ENCODE data around the gene GMFB. TPM values are rescaled to one million over a fixed set of nuclear protein-coding genes. Genes with fewer than 3 reads are reported as not detected.

The GMFB gene
- total RNA-seq, 1 donor: 98.8 TPM

- Histone ChIP-seq H4K20me1 (ENCODE audit: insufficient read depth, low read length) (no peaks in the 10 kb centered on the region), H3K27ac (ENCODE audit: low read depth, low read length) (no peak overlapping the region), H3K4me3 (ENCODE audit: insufficient read depth, low read length) (no peak overlapping the region), H3K36me3 (ENCODE audit: insufficient read depth, low read length) (no peaks in the 10 kb centered on the region), H3K4me1 (ENCODE audit: insufficient read depth, low read length) (peaks cover 5% of the 10 kb centered on the region), H3K79me2 (ENCODE audit: insufficient read depth, low read length) (no peaks in the 10 kb centered on the region), H3K4me2 (ENCODE audit: insufficient read depth, low read length) (no peak overlapping the region), H3K27me3 (ENCODE audit: insufficient read depth, low read length) (no peaks in the 10 kb centered on the region), H2AFZ (ENCODE audit: low read length) (no peak overlapping the region), H3K9me3 (ENCODE audit: low read depth, low read length) (no peaks in the 10 kb centered on the region)
- TF ChIP-seq, protein P1, sequence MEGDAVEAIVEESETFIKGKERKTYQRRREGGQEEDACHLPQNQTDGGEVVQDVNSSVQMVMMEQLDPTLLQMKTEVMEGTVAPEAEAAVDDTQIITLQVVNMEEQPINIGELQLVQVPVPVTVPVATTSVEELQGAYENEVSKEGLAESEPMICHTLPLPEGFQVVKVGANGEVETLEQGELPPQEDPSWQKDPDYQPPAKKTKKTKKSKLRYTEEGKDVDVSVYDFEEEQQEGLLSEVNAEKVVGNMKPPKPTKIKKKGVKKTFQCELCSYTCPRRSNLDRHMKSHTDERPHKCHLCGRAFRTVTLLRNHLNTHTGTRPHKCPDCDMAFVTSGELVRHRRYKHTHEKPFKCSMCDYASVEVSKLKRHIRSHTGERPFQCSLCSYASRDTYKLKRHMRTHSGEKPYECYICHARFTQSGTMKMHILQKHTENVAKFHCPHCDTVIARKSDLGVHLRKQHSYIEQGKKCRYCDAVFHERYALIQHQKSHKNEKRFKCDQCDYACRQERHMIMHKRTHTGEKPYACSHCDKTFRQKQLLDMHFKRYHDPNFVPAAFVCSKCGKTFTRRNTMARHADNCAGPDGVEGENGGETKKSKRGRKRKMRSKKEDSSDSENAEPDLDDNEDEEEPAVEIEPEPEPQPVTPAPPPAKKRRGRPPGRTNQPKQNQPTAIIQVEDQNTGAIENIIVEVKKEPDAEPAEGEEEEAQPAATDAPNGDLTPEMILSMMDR (IDR thresholded peaks at IDR 0.05; ENCODE audit: extremely low read depth, low read depth, low read length): no peak
- no peak for DNase-seq (ENCODE audit: insufficient read length, low spot score, missing footprints)
Observed at GRCh38 chr14:54528973-54529372, 40.2 kb upstream of the GMFB start.

- Histone ChIP-seq H3K4me3 (ENCODE audit: insufficient read depth, low read length) (no peak overlapping the region), H3K4me1 (ENCODE audit: insufficient read depth, low read length) (no peaks in the 10 kb centered on the region), H3K36me3 (ENCODE audit: insufficient read depth, low read length) (peaks cover 13% of the 10 kb centered on the region), H3K27me3 (ENCODE audit: insufficient read depth, low read length) (no peaks in the 10 kb centered on the region), H3K9me3 (ENCODE audit: low read depth, low read length) (no peaks in the 10 kb centered on the region), H3K4me2 (ENCODE audit: insufficient read depth, low read length) (no peak overlapping the region), H3K79me2 (ENCODE audit: insufficient read depth, low read length) (peaks cover 8% of the 10 kb centered on the region), H4K20me1 (ENCODE audit: insufficient read depth, low read length) (no peaks in the 10 kb centered on the region), H2AFZ (ENCODE audit: low read length) (no peak overlapping the region), H3K27ac (ENCODE audit: low read depth, low read length) (no peak overlapping the region)
- DNase-seq (ENCODE audit: insufficient read length, low spot score, missing footprints): no peak
- TF ChIP-seq, protein P1 (IDR thresholded peaks at IDR 0.05; ENCODE audit: extremely low read depth, low read depth, low read length): no peak
Observed at GRCh38 chr14:54524410-54524809, 35.6 kb upstream of the GMFB start.

DNA sequence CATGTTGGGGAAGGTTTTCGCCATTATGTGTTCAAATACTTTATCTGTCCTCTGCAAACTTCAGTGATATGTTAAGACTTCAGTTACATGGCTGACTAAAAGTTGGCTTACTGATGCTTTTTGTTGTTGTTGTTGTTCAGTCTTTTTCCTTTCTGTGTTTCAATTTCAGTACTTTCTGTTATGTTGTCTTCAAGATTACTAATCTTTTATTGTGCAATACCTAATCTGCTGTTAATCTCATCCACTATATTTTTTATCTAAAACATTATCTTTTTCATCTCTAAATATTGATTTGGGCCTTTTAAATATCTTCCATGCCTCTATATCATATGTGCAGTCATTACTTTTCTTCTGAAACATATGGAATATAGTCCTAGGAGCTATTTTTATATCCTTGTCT, 27.9 kb upstream of the GMFB start:
- DNase-seq (ENCODE audit: insufficient read length, low spot score, missing footprints): no peak
- Histone ChIP-seq H3K27ac (ENCODE audit: low read depth, low read length) (no peak overlapping the region), H3K4me3 (ENCODE audit: insufficient read depth, low read length) (no peak overlapping the region), H3K4me1 (ENCODE audit: insufficient read depth, low read length) (no peaks in the 10 kb centered on the region), H3K79me2 (ENCODE audit: insufficient read depth, low read length) (peaks cover 62% of the 10 kb centered on the region), H2AFZ (ENCODE audit: low read length) (no peak overlapping the region), H4K20me1 (ENCODE audit: insufficient read depth, low read length) (no peaks in the 10 kb centered on the region), H3K36me3 (ENCODE audit: insufficient read depth, low read length) (peaks cover 4% of the 10 kb centered on the region), H3K27me3 (ENCODE audit: insufficient read depth, low read length) (no peaks in the 10 kb centered on the region), H3K9me3 (ENCODE audit: low read depth, low read length) (no peaks in the 10 kb centered on the region), H3K4me2 (ENCODE audit: insufficient read depth, low read length) (no peak overlapping the region)
- TF ChIP-seq, protein P1 (IDR thresholded peaks at IDR 0.05; ENCODE audit: extremely low read depth, low read depth, low read length): no peak

- no peak for DNase-seq (ENCODE audit: insufficient read length, low spot score, missing footprints)
- Histone ChIP-seq H3K27me3 (ENCODE audit: insufficient read depth, low read length) (no peaks in the 10 kb centered on the region), H3K9me3 (ENCODE audit: low read depth, low read length) (no peaks in the 10 kb centered on the region), H4K20me1 (ENCODE audit: insufficient read depth, low read length) (no peaks in the 10 kb centered on the region), H2AFZ (ENCODE audit: low read length) (no peak overlapping the region), H3K36me3 (ENCODE audit: insufficient read depth, low read length) (peaks cover 4% of the 10 kb centered on the region), H3K79me2 (ENCODE audit: insufficient read depth, low read length) (peaks cover 70% of the 10 kb centered on the region), H3K4me3 (ENCODE audit: insufficient read depth, low read length) (no peak overlapping the region), H3K4me2 (ENCODE audit: insufficient read depth, low read length) (no peak overlapping the region), H3K27ac (ENCODE audit: low read depth, low read length) (no peak overlapping the region), H3K4me1 (ENCODE audit: insufficient read depth, low read length) (peaks cover 5% of the 10 kb centered on the region)
- TF ChIP-seq, protein P1 (IDR thresholded peaks at IDR 0.05; ENCODE audit: extremely low read depth, low read depth, low read length): no peak
Observed at GRCh38 chr14:54515670-54516069, 26.9 kb upstream of the GMFB start.
